A549 (cell line): ENCODE measurements around the gene SPINT1.

Experiments
- CHD4 ChIP-seq: fragments of 200-600 bp; sonication (generic); IDR thresholded peaks from 2 replicates; pipeline ENCODE4 v1.6.1; 2016; ENCODE audit warnings: antibody characterized with exemption, mild to moderate bottlenecking, borderline replicate concordance
- EP300 ChIP-seq, 2 experiments: fragments of >200 bp; sonication (Bioruptor Twin); formaldehyde crosslinking; IDR thresholded peaks; 2 replicates in 1 of 2; 3 replicates in 1 of 2; pipeline ENCODE4 v1.6.1; 2016 to 2017
- FOSL2 ChIP-seq, 2 experiments: fragments of 450-650 bp in 1 of 2; fragments of >200 bp in 1 of 2; sonication (Bioruptor Twin) in 1 of 2; formaldehyde crosslinking; IDR thresholded peaks; 2 replicates each; pipeline versions ENCODE4 v1.5.0 to v1.6.1; 2016 to 2020; ENCODE audit warnings: mild to moderate bottlenecking in 1 of 2, moderate library complexity in 1 of 2
- JUN ChIP-seq, 2 experiments: fragments of >200 bp; sonication (Bioruptor Twin); formaldehyde crosslinking; IDR thresholded peaks; 2 replicates in 1 of 2; 3 replicates in 1 of 2; pipeline ENCODE4 v1.6.1; 2016 to 2017
- NPAS2 ChIP-seq: fragments of 250-450 bp; sonication (Bioruptor Pico); IDR thresholded peaks from 2 replicates; pipeline ENCODE4 v1.8.0; 2022; ENCODE audit warnings: mild to moderate bottlenecking, moderate library complexity, borderline replicate concordance
- POLR2A ChIP-seq: IDR thresholded peaks from 2 replicates; pipeline ENCODE4 v1.6.1; 2012; ENCODE audit warnings: mild to moderate bottlenecking, low read length
- RFX5 ChIP-seq: fragments of 450-650 bp; IDR thresholded peaks from 2 replicates; pipeline ENCODE4 v1.7.1; 2014; ENCODE audit warnings: antibody characterized with exemption, mild to moderate bottlenecking, moderate library complexity
- RNF2 ChIP-seq: fragments of 200-600 bp; sonication (generic); IDR thresholded peaks from 2 replicates; pipeline ENCODE4 v1.6.1; 2016; ENCODE audit warnings: low read depth, mild to moderate bottlenecking, antibody characterized with exemption, moderate library complexity, borderline replicate concordance
- TF ChIP-seq, protein P1 (sequence below): fragments of 150-350 bp; IDR thresholded peaks from 2 replicates; pipeline ENCODE4 v1.6.1; 2014; ENCODE audit warnings: low read depth, mild to moderate bottlenecking, low read length
- TF ChIP-seq, protein P2 (sequence below): IDR thresholded peaks from 2 replicates; pipeline ENCODE4 v1.6.1; 2012
- TF ChIP-seq, protein P3 (sequence below): fragments of >200 bp; sonication (Bioruptor Twin); formaldehyde crosslinking; IDR thresholded peaks from 3 replicates; pipeline ENCODE4 v1.5.1; 2016

DNA sequence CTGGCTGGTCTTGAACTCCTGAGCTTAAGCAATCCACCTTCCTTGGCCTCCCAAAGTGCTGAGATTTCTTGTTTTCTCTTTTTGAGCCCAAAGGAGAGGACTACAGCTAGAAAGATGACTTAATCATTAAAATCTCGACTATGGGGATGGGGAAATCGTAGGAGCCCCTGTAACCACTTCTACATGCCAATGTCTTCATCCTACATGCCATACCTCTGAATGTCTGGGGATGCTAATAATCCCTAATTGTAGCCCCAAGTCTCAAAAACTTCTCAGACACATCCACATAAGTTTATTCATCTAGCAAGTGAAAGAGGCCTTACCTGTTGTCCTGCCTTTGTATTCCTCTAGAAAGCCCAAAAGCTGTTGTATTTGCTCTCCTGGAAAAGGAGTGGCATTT is 33.8 kb downstream of the SPINT1 start:
- TF ChIP-seq, protein P1, sequence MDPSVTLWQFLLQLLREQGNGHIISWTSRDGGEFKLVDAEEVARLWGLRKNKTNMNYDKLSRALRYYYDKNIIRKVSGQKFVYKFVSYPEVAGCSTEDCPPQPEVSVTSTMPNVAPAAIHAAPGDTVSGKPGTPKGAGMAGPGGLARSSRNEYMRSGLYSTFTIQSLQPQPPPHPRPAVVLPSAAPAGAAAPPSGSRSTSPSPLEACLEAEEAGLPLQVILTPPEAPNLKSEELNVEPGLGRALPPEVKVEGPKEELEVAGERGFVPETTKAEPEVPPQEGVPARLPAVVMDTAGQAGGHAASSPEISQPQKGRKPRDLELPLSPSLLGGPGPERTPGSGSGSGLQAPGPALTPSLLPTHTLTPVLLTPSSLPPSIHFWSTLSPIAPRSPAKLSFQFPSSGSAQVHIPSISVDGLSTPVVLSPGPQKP = no peak
- TF ChIP-seq, protein P2, sequence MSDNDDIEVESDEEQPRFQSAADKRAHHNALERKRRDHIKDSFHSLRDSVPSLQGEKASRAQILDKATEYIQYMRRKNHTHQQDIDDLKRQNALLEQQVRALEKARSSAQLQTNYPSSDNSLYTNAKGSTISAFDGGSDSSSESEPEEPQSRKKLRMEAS = no peak
- no peak for TF ChIP-seq FOSL2 (IDR thresholded peaks at IDR 0.05)
- no peak for TF ChIP-seq FOSL2 (CRISPR knock-in tag; IDR thresholded peaks at IDR 0.05)
- no peak for TF ChIP-seq RNF2
- TF ChIP-seq RFX5 = no peak
- TF ChIP-seq JUN (IDR thresholded peaks at IDR 0.05) = no peak
- TF ChIP-seq, protein P3, sequence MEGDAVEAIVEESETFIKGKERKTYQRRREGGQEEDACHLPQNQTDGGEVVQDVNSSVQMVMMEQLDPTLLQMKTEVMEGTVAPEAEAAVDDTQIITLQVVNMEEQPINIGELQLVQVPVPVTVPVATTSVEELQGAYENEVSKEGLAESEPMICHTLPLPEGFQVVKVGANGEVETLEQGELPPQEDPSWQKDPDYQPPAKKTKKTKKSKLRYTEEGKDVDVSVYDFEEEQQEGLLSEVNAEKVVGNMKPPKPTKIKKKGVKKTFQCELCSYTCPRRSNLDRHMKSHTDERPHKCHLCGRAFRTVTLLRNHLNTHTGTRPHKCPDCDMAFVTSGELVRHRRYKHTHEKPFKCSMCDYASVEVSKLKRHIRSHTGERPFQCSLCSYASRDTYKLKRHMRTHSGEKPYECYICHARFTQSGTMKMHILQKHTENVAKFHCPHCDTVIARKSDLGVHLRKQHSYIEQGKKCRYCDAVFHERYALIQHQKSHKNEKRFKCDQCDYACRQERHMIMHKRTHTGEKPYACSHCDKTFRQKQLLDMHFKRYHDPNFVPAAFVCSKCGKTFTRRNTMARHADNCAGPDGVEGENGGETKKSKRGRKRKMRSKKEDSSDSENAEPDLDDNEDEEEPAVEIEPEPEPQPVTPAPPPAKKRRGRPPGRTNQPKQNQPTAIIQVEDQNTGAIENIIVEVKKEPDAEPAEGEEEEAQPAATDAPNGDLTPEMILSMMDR = no peak
- TF ChIP-seq NPAS2 (CRISPR knock-in tag) = no peak
- no peak for TF ChIP-seq EP300 (IDR thresholded peaks at IDR 0.05)
- no peak for TF ChIP-seq CHD4
- no peak for TF ChIP-seq POLR2A
